ENCODE results near the gene MON1A.

Gene MON1A

GRCh38 chr3:49867400-49867799, 62.2 kb downstream of the MON1A start:
- FAIRE-seq = no peak
- no peak for TF ChIP-seq PAX5 (IDR thresholded peaks at IDR 0.05; ENCODE audit: insufficient read depth, low read length, severe bottlenecking)
- TF ChIP-seq SPI1 (IDR thresholded peaks at IDR 0.05; ENCODE audit: low read depth, low read length) = no peak
- no peak for TF ChIP-seq POU2F2 (IDR thresholded peaks at IDR 0.05; ENCODE audit: low read depth, low read length)
- TF ChIP-seq POLR2AphosphoS5 (IDR thresholded peaks at IDR 0.05; ENCODE audit: low read depth, low read length) = no peak
- DNase-seq (ENCODE audit: insufficient read length, low spot score) = no peak

- no peak for TF ChIP-seq SPI1 (IDR thresholded peaks at IDR 0.05; ENCODE audit: low read depth, low read length)
- no peak for TF ChIP-seq POLR2AphosphoS5 (IDR thresholded peaks at IDR 0.05; ENCODE audit: low read depth, low read length)
- no peak for TF ChIP-seq TAF1 (IDR thresholded peaks at IDR 0.05; ENCODE audit: low read depth, low read length)
- TF ChIP-seq POU2F2 (IDR thresholded peaks at IDR 0.05; ENCODE audit: low read depth, low read length) = no peak
- no peak for TF ChIP-seq POLR2A (IDR thresholded peaks at IDR 0.05; ENCODE audit: low read depth, low read length)
- DNase-seq (ENCODE audit: insufficient read length, low spot score) (no peak), FAIRE-seq (no peak)
Measured at GRCh38 chr3:49865198-49865784, 64.3 kb downstream of the MON1A start.

GRCh38 chr3:49864505-49864904, 65.1 kb downstream of the MON1A start:
- TF ChIP-seq PAX5 (IDR thresholded peaks at IDR 0.05; ENCODE audit: insufficient read depth, low read length, severe bottlenecking) (no peak), POLR2AphosphoS5 (IDR thresholded peaks at IDR 0.05; ENCODE audit: low read depth, low read length) (no peak), POU2F2 (IDR thresholded peaks at IDR 0.05; ENCODE audit: low read depth, low read length) (no peak), POLR2A (IDR thresholded peaks at IDR 0.05; ENCODE audit: low read depth, low read length) (no peak)
- DNase-seq (ENCODE audit: insufficient read length, low spot score) (no peak), FAIRE-seq (no peak)

GRCh38 chr3:49859576-49860305, 69.9 kb downstream of the MON1A start:
- TF ChIP-seq SPI1 (IDR thresholded peaks at IDR 0.05; ENCODE audit: low read depth, low read length) = no peak
- TF ChIP-seq TAF1 (IDR thresholded peaks at IDR 0.05; ENCODE audit: low read depth, low read length) = no peak
- no peak for TF ChIP-seq PAX5 (IDR thresholded peaks at IDR 0.05; ENCODE audit: insufficient read depth, low read length, severe bottlenecking)
- no peak for TF ChIP-seq POU2F2 (IDR thresholded peaks at IDR 0.05; ENCODE audit: low read depth, low read length)
- TF ChIP-seq POLR2A (IDR thresholded peaks at IDR 0.05; ENCODE audit: low read depth, low read length) = no peak
- TF ChIP-seq POLR2AphosphoS5 (IDR thresholded peaks at IDR 0.05; ENCODE audit: low read depth, low read length) = no peak
- FAIRE-seq (no peak), DNase-seq (ENCODE audit: insufficient read length, low spot score) (no peak)
